Vagina (tissue), 2 donors: ENCODE results near the gene ZNF664.

Experiments
- CTCF ChIP-seq, 3 experiments: fragments of 450-650 bp in 2 of 3; fragments of 200-600 bp in 1 of 3; sonication (generic) in 1 of 3; IDR thresholded peaks; one replicate each; pipeline ENCODE4 v1.5.1; 2017 to 2019; ENCODE audit warnings: antibody characterized with exemption in 3 of 3, mild to moderate bottlenecking in 2 of 3, moderate library complexity in 2 of 3
- POLR2A ChIP-seq, 2 donors: fragments of 450-650 bp; IDR thresholded peaks; one replicate each; pipeline ENCODE4 v1.6.1; 2017; ENCODE audit warnings: antibody characterized with exemption in 2 of 2, mild to moderate bottlenecking in 2 of 2, moderate library complexity in 2 of 2
- POLR2AphosphoS5 ChIP-seq, 2 donors: sonication (generic); formaldehyde crosslinking; IDR thresholded peaks; one replicate each; pipeline ENCODE4 v1.9.0; 2017; ENCODE audit warnings: antibody characterized with exemption in 2 of 2, mild to moderate bottlenecking in 2 of 2, low read depth in 1 of 2; ENCODE audit not compliant: insufficient read depth in 1 of 2

- TF ChIP-seq POLR2A (IDR thresholded peaks at IDR 0.05) (no peak), POLR2AphosphoS5 (IDR thresholded peaks at IDR 0.05; ENCODE audit: insufficient read depth in 1 of 2, low read depth in 1 of 2) (no peak), CTCF (IDR thresholded peaks at IDR 0.05) (no peak)
Observed at GRCh38 chr12:124006846-124007713, 34.1 kb downstream of the ZNF664 start.
